H9 (cell line): ENCODE results near the gene HIPK1. TPM values are rescaled to one million over a fixed set of nuclear protein-coding genes. Genes with fewer than 3 reads are reported as not detected.
A peak's percentile ranks its signal among the peaks of the same experiment; 100 is the strongest.

Source experiments
- DNase-seq: peaks from one replicate; pipeline ENCODE4 v3.0.0-alpha.2; 2017
- H2AFZ ChIP-seq: one replicate; pipeline ENCODE4 v1.6.1; 2013; ENCODE audit warnings: mild to moderate bottlenecking, low read length, control low read depth, moderate library complexity
- H2AK5ac ChIP-seq: 2 replicates; pipeline ENCODE4 v1.6.1; 2013; ENCODE audit warnings: low read length, control low read depth, mixed read lengths; ENCODE audit not compliant: insufficient read length
- H2BK120ac ChIP-seq: one replicate; pipeline ENCODE4 v1.6.1; 2013; ENCODE audit warnings: low read depth, mild to moderate bottlenecking, low read length, control low read depth, inconsistent platforms; ENCODE audit not compliant: poor library complexity, severe bottlenecking
- H2BK12ac ChIP-seq: 2 replicates; pipeline ENCODE4 v1.6.1; 2013; ENCODE audit warnings: low read length, control low read depth, mixed read lengths, low read depth; ENCODE audit not compliant: insufficient read length
- H2BK15ac ChIP-seq: 2 replicates; pipeline ENCODE4 v1.6.1; 2013; ENCODE audit warnings: low read depth, low read length, control low read depth
- H2BK20ac ChIP-seq: one replicate; pipeline ENCODE4 v1.6.1; 2013; ENCODE audit warnings: low read depth, mild to moderate bottlenecking, low read length, control low read depth, inconsistent platforms; ENCODE audit not compliant: poor library complexity, severe bottlenecking
- H2BK5ac ChIP-seq: 2 replicates; pipeline ENCODE4 v1.6.1; 2013; ENCODE audit warnings: low read length, control low read depth, mixed read lengths; ENCODE audit not compliant: insufficient read length
- H3K14ac ChIP-seq: 2 replicates; pipeline ENCODE4 v1.6.1; 2013; ENCODE audit warnings: low read length, control low read depth; ENCODE audit not compliant: insufficient read depth
- H3K18ac ChIP-seq: 2 replicates; pipeline ENCODE4 v1.6.1; 2013; ENCODE audit warnings: low read depth, mild to moderate bottlenecking, mixed read lengths, low read length, control low read depth; ENCODE audit not compliant: insufficient read length
- H3K23ac ChIP-seq: 2 replicates; pipeline ENCODE4 v1.6.1; 2013; ENCODE audit warnings: low read length, control low read depth, mixed read lengths, low read depth; ENCODE audit not compliant: insufficient read length
- H3K23me2 ChIP-seq: 2 replicates; pipeline ENCODE4 v1.6.1; 2013; ENCODE audit warnings: low read depth, mild to moderate bottlenecking, mixed read lengths, low read length, control low read depth; ENCODE audit not compliant: insufficient read length, poor library complexity, severe bottlenecking
- H3K27ac ChIP-seq: 2 replicates; pipeline ENCODE4 v1.5.1; 2013; ENCODE audit warnings: low read length, control low read depth, mixed read lengths, low read depth; ENCODE audit not compliant: insufficient read length
- H3K27me3 ChIP-seq: 2 replicates; pipeline ENCODE4 v1.6.1; 2013; ENCODE audit warnings: low read length, control low read depth, inconsistent platforms; ENCODE audit not compliant: insufficient read depth
- H3K4ac ChIP-seq: 2 replicates; pipeline ENCODE4 v1.6.1; 2013; ENCODE audit warnings: low read depth, mild to moderate bottlenecking, control low read depth, inconsistent platforms, low read length, moderate library complexity
- H3K4me1 ChIP-seq: 2 replicates; pipeline ENCODE4 v1.6.1; 2013; ENCODE audit warnings: low read length, control low read depth, inconsistent platforms; ENCODE audit not compliant: insufficient read depth
- H3K4me2 ChIP-seq: 2 replicates; pipeline ENCODE4 v1.6.1; 2013; ENCODE audit warnings: low read length, control low read depth, mixed read lengths; ENCODE audit not compliant: insufficient read length, insufficient read depth
- H3K56ac ChIP-seq: 2 replicates; pipeline ENCODE4 v1.6.1; 2013; ENCODE audit warnings: low read depth, mild to moderate bottlenecking, mixed read lengths, low read length, control low read depth; ENCODE audit not compliant: insufficient read length
- H3K79me1 ChIP-seq: 2 replicates; pipeline ENCODE4 v1.6.1; 2013; ENCODE audit warnings: low read depth, mild to moderate bottlenecking, moderate library complexity, low read length, control low read depth, inconsistent platforms; ENCODE audit not compliant: insufficient read depth, poor library complexity, severe bottlenecking
- H3K79me2 ChIP-seq: 2 replicates; pipeline ENCODE4 v1.6.1; 2013; ENCODE audit warnings: low read length, control low read depth, inconsistent platforms; ENCODE audit not compliant: insufficient read depth
- H3K9ac ChIP-seq: 2 replicates; pipeline ENCODE4 v1.6.1; 2013; ENCODE audit warnings: low read length, control low read depth, mixed read lengths; ENCODE audit not compliant: insufficient read length; ENCODE audit errors: extremely low read depth
- H3K9me3 ChIP-seq: one replicate; pipeline ENCODE4 v1.6.1; 2013; ENCODE audit warnings: low read depth, low read length, inconsistent platforms; ENCODE audit not compliant: control insufficient read depth
- H3T11ph ChIP-seq: one replicate; pipeline ENCODE4 v1.6.1; 2013; ENCODE audit warnings: mild to moderate bottlenecking, low read length, control low read depth, inconsistent platforms
- H4K20me1 ChIP-seq: one replicate; pipeline ENCODE4 v1.6.1; 2013; ENCODE audit not compliant: control insufficient read depth, insufficient read length, insufficient read depth
- H4K5ac ChIP-seq: 2 replicates; pipeline ENCODE4 v1.6.1; 2013; ENCODE audit warnings: low read depth, mild to moderate bottlenecking, mixed read lengths, low read length, control low read depth; ENCODE audit not compliant: insufficient read length
- H4K8ac ChIP-seq: replicated peaks from 2 replicates; pipeline ENCODE4 v1.6.1; 2013; ENCODE audit warnings: low read length, control low read depth, mixed read lengths, low read depth; ENCODE audit not compliant: insufficient read length
- H4K91ac ChIP-seq: 2 replicates; pipeline ENCODE4 v1.6.1; 2013; ENCODE audit warnings: low read depth, mild to moderate bottlenecking, moderate library complexity, mixed read lengths, low read length, control low read depth; ENCODE audit not compliant: insufficient read length
- H3K27ac Mint-ChIP-seq, 3 experiments: 2 replicates in 2 of 3; 3 replicates in 1 of 3; pipeline ENCODE4 v1.8.0; 2020 to 2021; ENCODE audit warnings: mixed read lengths in 3 of 3, mild to moderate bottlenecking in 1 of 3, moderate library complexity in 1 of 3
- H3K27me3 Mint-ChIP-seq: 2 replicates; pipeline ENCODE4 v1.8.0; 2021; ENCODE audit warnings: low read depth, mild to moderate bottlenecking, moderate library complexity, mixed read lengths
- H3K36me3 Mint-ChIP-seq, 3 experiments: 2 replicates in 2 of 3; 3 replicates in 1 of 3; pipeline ENCODE4 v1.8.0; 2020 to 2021; ENCODE audit warnings: low read depth in 3 of 3, mixed read lengths in 3 of 3; ENCODE audit not compliant: insufficient read depth in 1 of 3
- H3K4me1 Mint-ChIP-seq, 2 experiments: 2 replicates each; pipeline ENCODE4 v1.8.0; 2020; ENCODE audit warnings: mixed read lengths in 2 of 2
- H3K4me3 Mint-ChIP-seq, 2 experiments: 2 replicates in 1 of 2; 3 replicates in 1 of 2; pipeline ENCODE4 v1.8.0; 2020 to 2021; ENCODE audit warnings: mild to moderate bottlenecking in 2 of 2, mixed read lengths in 2 of 2, moderate library complexity in 1 of 2
- H3K9me3 Mint-ChIP-seq, 2 experiments: 2 replicates in 1 of 2; 3 replicates in 1 of 2; pipeline ENCODE4 v1.8.0; 2020; ENCODE audit warnings: mild to moderate bottlenecking in 2 of 2, mixed read lengths in 2 of 2, moderate library complexity in 1 of 2
- WGBS: extraction: QIAGEN DNeasy Blood & Tissue Kit; methylation state at CpG from one replicate; pipeline ENCODE4 v1.1.7; 2013; ENCODE audit warnings: missing lambda C conversion rate, low lambda C conversion rate, mixed read lengths; ENCODE audit not compliant: insufficient read length; ENCODE audit errors: extremely low coverage; 5-methylcytosine and 5-hydroxymethylcytosine counted together
- total RNA-seq: library from RNA; stranded (reverse); gene quantifications from 2 replicates; pipeline ENCODE4 v1.2.1, GENCODE V29; 2021
- TF ChIP-seq, protein P1 (sequence below): fragments of 200-600 bp; sonication (generic); conservative IDR thresholded peaks from 3 replicates; pipeline ENCODE4 v1.8.0; 2021; ENCODE audit warnings: antibody characterized with exemption, mild to moderate bottlenecking

The HIPK1 gene
- total RNA-seq, 1 experiment from 2014 or later: 65.7 TPM

DNA sequence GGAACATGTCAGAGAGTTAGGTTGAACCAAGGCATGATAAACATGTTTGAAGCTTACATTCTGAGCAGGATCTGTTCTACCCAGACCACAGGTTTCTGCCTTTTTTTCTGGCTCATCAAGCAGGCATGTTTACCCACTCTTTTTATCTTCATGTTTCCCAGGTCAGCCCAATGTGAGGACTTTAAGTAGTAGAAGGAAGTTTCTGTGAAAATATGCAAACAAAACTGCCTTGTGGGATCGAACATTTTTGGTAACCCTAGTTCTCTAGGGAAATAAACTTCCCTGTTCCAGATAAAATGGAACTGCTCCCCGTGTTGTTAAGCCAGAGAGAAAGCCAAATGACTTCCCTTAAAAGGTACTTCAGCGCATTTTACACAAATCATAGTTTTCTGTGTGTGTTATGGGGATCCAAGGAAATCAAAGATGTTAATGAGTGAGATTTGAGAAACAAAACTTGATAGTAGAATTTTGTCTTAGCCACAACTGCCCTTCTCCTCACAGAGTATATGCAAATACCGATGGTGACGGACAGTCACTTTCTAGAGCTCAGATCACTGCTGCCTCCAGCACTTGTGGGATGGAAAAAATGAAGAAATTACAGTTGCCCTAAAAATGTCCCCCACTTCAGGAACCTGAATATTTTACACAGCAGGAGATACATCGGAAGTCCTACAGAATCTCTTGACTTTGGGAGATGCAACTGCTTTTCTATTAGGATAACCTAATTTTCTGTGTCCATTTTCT lies 765 bp upstream of the HIPK1 start:
- Histone ChIP-seq H2BK120ac (no peak overlapping the region), H3K18ac (no peak overlapping the region), H3K56ac (no peak overlapping the region), H3K9ac (peak overlapping the region; percentile 37), H4K5ac (no peak overlapping the region), H3K23me2 (peaks cover 16% of the 10 kb centered on the region), H2BK15ac (no peak overlapping the region), H3K23ac (no peak overlapping the region), H3K14ac (no peak overlapping the region), H4K8ac (no peak overlapping the region), H3K4ac (no peak overlapping the region), H3K4me1 (no peaks in the 10 kb centered on the region), H2BK20ac (no peak overlapping the region), H2BK5ac (no peak overlapping the region), H2AFZ (no peak overlapping the region), H3K4me2 (peak overlapping the region; percentile 87), H3K79me2 (peaks cover 6% of the 10 kb centered on the region; the same call in 1 of the 2 replicates), H3T11ph (no peak overlapping the region), H4K20me1 (no peaks in the 10 kb centered on the region), H3K9me3 (no peaks in the 10 kb centered on the region), H3K27me3 (no peaks in the 10 kb centered on the region), H4K91ac (no peak overlapping the region), H2AK5ac (no peak overlapping the region), H3K27ac (no peak overlapping the region), H2BK12ac (no peak overlapping the region), H3K79me1 (no peaks in the 10 kb centered on the region)
- Mint-ChIP-seq H3K4me3 (peak overlapping the region; percentile 90 to 92), H3K27me3 (peaks cover 16% of the 10 kb centered on the region), H3K9me3 (no peaks in the 10 kb centered on the region), H3K36me3 (no peaks in the 10 kb centered on the region), H3K4me1 (peaks cover 33 to 36% of the 10 kb centered on the region in 2 experiments), H3K27ac (no peak overlapping the region)
- no peak for DNase-seq
- WGBS: no CpG with 5 or more reads among the region's 6 CpGs
- TF ChIP-seq, protein P1, sequence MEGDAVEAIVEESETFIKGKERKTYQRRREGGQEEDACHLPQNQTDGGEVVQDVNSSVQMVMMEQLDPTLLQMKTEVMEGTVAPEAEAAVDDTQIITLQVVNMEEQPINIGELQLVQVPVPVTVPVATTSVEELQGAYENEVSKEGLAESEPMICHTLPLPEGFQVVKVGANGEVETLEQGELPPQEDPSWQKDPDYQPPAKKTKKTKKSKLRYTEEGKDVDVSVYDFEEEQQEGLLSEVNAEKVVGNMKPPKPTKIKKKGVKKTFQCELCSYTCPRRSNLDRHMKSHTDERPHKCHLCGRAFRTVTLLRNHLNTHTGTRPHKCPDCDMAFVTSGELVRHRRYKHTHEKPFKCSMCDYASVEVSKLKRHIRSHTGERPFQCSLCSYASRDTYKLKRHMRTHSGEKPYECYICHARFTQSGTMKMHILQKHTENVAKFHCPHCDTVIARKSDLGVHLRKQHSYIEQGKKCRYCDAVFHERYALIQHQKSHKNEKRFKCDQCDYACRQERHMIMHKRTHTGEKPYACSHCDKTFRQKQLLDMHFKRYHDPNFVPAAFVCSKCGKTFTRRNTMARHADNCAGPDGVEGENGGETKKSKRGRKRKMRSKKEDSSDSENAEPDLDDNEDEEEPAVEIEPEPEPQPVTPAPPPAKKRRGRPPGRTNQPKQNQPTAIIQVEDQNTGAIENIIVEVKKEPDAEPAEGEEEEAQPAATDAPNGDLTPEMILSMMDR: no peak
